Vagina (tissue), 2 donors: Measurements from ENCODE around the gene DNAH1. TPM values are rescaled to one million over a fixed set of nuclear protein-coding genes. Genes with fewer than 3 reads are reported as not detected.

Source experiments
- DNase-seq, 2 donors: peaks; one replicate each; pipeline ENCODE4 v3.0.0-alpha.2; 2017; ENCODE audit errors: extremely low spot score in 2 of 2
- H3K27ac ChIP-seq: fragments of 200-600 bp; sonication (generic); one replicate; pipeline ENCODE4 v1.5.1; 2019
- H3K27me3 ChIP-seq: fragments of 200-600 bp; sonication (generic); one replicate; pipeline ENCODE4 v1.5.1; 2019
- H3K36me3 ChIP-seq, 2 donors: fragments of 200-600 bp; sonication (generic); one replicate each; pipeline ENCODE4 v1.5.1; 2017 to 2019
- H3K4me1 ChIP-seq: fragments of 200-600 bp; sonication (generic); one replicate; pipeline ENCODE4 v1.5.1; 2019
- H3K4me3 ChIP-seq, 2 donors: fragments of 200-600 bp; sonication (generic); 1 replicate in 1 of 2; 2 replicates in 1 of 2; pipeline ENCODE4 v1.5.1; 2016 to 2019
- H3K9me3 ChIP-seq: fragments of 200-600 bp; sonication (generic); one replicate; pipeline ENCODE4 v1.5.1; 2019
- CTCF ChIP-seq, 3 experiments: fragments of 450-650 bp in 2 of 3; fragments of 200-600 bp in 1 of 3; sonication (generic) in 1 of 3; IDR thresholded peaks; one replicate each; pipeline ENCODE4 v1.5.1; 2017 to 2019; ENCODE audit warnings: antibody characterized with exemption in 3 of 3, mild to moderate bottlenecking in 2 of 3, moderate library complexity in 2 of 3
- POLR2A ChIP-seq, 2 donors: fragments of 450-650 bp; IDR thresholded peaks; one replicate each; pipeline ENCODE4 v1.6.1; 2017; ENCODE audit warnings: antibody characterized with exemption in 2 of 2, mild to moderate bottlenecking in 2 of 2, moderate library complexity in 2 of 2
- POLR2AphosphoS5 ChIP-seq, 2 donors: sonication (generic); formaldehyde crosslinking; IDR thresholded peaks; one replicate each; pipeline ENCODE4 v1.9.0; 2017; ENCODE audit warnings: antibody characterized with exemption in 2 of 2, mild to moderate bottlenecking in 2 of 2, low read depth in 1 of 2; ENCODE audit not compliant: insufficient read depth in 1 of 2
- intact Hi-C: fragments of 100-400 bp; cut with DNase I; formaldehyde crosslinking; loops from one replicate; pipeline ENCODE4 v1.15.1; 2023
- total RNA-seq: library from RNA; depleted of rRNA; stranded (reverse); fragments of >200 nt; gene quantifications from one replicate; pipeline ENCODE4 v1.2.3, GENCODE V29; 2016

DNAH1 gene
- total RNA-seq, 1 donor from 2014 or later: 12.3 TPM

- no peaks in the 10 kb centered on the region for H3K36me3 ChIP-seq
- TF ChIP-seq CTCF (IDR thresholded peaks at IDR 0.05) (no peak), POLR2AphosphoS5 (IDR thresholded peaks at IDR 0.05; ENCODE audit: insufficient read depth in 1 of 2, low read depth in 1 of 2) (no peak), POLR2A (IDR thresholded peaks at IDR 0.05) (no peak)
- intact Hi-C loops: no loop called here
- DNase-seq: no peak
- no peak overlapping the region for H3K27ac ChIP-seq
- no peaks in the 10 kb centered on the region for H3K27me3 ChIP-seq
- H3K4me1 ChIP-seq: no peaks in the 10 kb centered on the region
- H3K9me3 ChIP-seq: no peaks in the 10 kb centered on the region
- no peak overlapping the region for H3K4me3 ChIP-seq
Observed at GRCh38 chr3:52306978-52307377, 9.1 kb upstream of the DNAH1 start.

DNA sequence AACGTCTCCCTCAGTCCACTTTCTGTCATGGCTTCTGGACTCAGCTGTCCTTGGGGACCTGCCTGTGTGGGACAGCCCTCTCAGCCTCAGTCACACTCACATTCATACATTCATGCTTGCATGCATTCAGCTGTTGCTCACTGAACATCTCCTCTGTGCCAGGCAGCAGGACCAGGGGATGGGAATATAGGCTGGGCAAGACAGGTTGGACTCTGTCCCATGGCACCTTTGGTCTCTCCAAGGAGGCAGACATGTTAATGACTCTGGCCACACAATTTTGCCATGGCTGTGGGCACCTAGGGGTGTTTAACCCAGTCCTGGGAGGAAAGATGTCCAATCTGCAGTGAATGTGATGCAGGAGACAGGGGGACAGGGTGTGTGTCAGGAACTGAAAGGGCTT lies 7.8 kb upstream of the DNAH1 start:
- Histone ChIP-seq H3K4me1 (no peaks in the 10 kb centered on the region), H3K27me3 (no peaks in the 10 kb centered on the region), H3K9me3 (no peaks in the 10 kb centered on the region), H3K27ac (no peak overlapping the region), H3K36me3 (no peaks in the 10 kb centered on the region), H3K4me3 (no peak overlapping the region)
- TF ChIP-seq POLR2AphosphoS5 (IDR thresholded peaks at IDR 0.05; ENCODE audit: insufficient read depth in 1 of 2, low read depth in 1 of 2) (no peak), POLR2A (IDR thresholded peaks at IDR 0.05) (no peak), CTCF (IDR thresholded peaks at IDR 0.05) (no peak)
- intact Hi-C loops: no loop called here
- no peak for DNase-seq

- H3K4me1 ChIP-seq: no peaks in the 10 kb centered on the region
- H3K27me3 ChIP-seq: no peaks in the 10 kb centered on the region
- H3K27ac ChIP-seq: no peak overlapping the region
- DNase-seq: no peak
- TF ChIP-seq CTCF (IDR thresholded peaks at IDR 0.05) (no peak), POLR2A (IDR thresholded peaks at IDR 0.05) (no peak), POLR2AphosphoS5 (IDR thresholded peaks at IDR 0.05; ENCODE audit: insufficient read depth in 1 of 2, low read depth in 1 of 2) (no peak)
- intact Hi-C loops: no loop called here
- H3K9me3 ChIP-seq: no peaks in the 10 kb centered on the region
- H3K4me3 ChIP-seq: no peak overlapping the region
- no peaks in the 10 kb centered on the region for H3K36me3 ChIP-seq
Observed at GRCh38 chr3:52310861-52311575, 5.1 kb upstream of the DNAH1 start.

DNA sequence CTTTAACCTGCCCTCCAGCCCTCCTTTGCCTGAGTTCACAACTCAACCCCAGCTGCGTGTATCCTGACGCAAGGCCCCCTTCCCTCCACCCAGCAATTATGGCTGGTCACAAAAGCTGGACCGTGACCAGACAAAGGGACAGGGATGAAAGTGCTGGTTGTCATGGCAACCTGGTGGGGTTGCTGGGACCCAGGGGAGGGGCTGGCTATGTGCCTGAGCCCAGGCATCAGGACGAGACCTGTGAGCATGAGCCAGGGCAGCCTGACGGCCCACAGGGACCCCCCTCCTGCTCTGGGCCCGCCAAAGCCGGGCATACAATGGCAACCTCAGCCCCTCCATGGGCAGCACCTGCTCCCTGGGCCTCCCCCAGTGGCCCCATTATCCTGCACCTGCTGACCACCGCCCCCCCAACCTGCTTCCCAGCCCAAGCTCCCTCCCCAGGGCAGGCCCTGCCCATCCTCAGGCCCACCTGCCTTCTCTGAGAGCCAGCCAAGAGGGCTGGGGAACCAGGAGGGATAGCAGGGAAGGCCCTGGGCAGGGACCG lies 4.5 kb upstream of the DNAH1 start:
- no peaks in the 10 kb centered on the region for H3K4me1 ChIP-seq
- intact Hi-C loops: no loop called here

More for the DNA sequence above, 4.5 kb upstream of the DNAH1 start:
- no peak overlapping the region for H3K4me3 ChIP-seq
- H3K27me3 ChIP-seq: no peaks in the 10 kb centered on the region
- TF ChIP-seq POLR2AphosphoS5 (IDR thresholded peaks at IDR 0.05; ENCODE audit: insufficient read depth in 1 of 2, low read depth in 1 of 2): no peak
- TF ChIP-seq CTCF (IDR thresholded peaks at IDR 0.05): no peak
- no peak for TF ChIP-seq POLR2A (IDR thresholded peaks at IDR 0.05)
- no peak for DNase-seq
- H3K27ac ChIP-seq: no peak overlapping the region
- no peaks in the 10 kb centered on the region for H3K9me3 ChIP-seq
- H3K36me3 ChIP-seq: no peaks in the 10 kb centered on the region
